8988T (cell line): ENCODE data around the gene PSMD2.
"Not testable (repeated sequence)": the region's sequence is repeated elsewhere in the genome, so short reads cannot be mapped to it uniquely, and the experiment has no call there.

Source experiments
- DNase-seq: peaks from one replicate; pipeline ENCODE4 v3.0.0; 2011

PSMD2 gene

DNA sequence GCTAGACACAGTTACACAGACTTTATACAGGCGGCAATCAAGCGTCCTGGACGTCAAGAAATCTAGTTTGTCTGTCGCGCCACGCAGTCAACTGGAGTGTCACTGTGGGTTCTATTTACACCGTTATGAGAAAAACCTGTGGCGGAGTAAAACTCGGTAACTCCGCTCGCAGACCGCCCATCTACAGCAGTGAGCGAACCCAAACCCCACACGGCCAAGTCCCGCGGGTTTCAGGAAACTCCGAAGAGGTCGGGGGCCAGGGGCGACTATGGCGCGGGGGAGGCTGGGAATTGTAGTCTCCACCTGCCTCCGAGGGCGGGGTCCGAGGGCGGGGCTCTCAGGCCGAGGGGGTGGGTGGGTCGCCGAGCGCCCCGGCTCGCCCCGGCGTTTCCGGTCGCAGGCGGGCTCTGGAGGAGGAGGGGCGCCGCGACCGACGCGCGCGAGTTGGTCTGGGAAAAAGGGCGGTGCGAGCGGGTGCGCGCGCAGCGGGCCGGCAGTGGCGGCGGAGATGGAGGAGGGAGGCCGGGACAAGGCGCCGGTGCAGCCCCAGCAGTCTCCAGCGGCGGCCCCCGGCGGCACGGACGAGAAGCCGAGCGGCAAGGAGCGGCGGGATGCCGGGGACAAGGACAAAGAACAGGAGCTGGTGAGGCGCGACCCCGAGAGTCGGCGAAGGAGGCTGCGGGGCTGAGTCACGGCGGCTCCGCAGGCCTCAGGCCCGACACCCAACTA, at the start of gene PSMD2:
Gene PSMD2, plus strand, starts transcription at position 483 of the 729 bp plus-strand sequence. Its CDS starts 26 bp downstream, at position 509.
- peak; percentile 89 for DNase-seq

DNA sequence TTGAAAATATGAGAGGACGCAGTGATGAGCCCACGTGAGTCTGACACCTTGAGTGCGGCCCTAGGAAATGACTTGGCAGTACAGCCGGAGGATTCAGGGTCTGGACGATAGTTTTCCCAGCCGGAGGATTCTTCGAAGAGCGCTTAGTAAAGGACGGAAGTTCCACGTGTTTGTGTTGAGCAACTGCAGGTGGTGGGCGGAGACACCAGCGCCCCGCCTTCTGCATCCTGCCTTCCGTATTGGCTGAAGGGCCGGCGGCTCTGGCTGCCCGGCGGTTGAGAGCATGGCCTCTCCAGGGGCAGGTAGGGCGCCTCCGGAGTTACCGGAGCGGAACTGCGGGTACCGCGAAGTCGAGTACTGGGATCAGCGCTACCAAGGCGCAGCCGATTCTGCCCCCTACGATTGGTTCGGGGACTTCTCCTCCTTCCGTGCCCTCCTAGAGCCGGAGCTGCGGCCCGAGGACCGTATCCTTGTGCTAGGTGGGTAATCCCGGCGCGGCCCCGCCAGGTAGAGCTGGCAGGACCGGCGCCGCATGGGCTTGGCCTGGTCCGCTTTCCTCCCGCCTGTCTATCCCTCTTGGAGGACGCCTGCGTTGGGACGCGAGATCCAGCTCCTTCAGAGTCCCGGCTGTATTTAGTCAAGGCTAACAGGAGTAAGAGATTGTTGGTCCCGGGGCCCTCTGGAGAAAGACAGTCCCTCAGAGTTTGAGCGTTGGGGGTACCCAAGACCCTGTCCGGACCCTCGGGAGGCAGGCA, 49.5 kb upstream of the PSMD2 start, which contains the start of gene EEF1AKMT4:
Gene EEF1AKMT4, plus strand, starts transcription at position 261 of the 755 bp plus-strand sequence. Its CDS starts 23 bp downstream, at position 284.
- DNase-seq, result peak; percentile 95

DNA sequence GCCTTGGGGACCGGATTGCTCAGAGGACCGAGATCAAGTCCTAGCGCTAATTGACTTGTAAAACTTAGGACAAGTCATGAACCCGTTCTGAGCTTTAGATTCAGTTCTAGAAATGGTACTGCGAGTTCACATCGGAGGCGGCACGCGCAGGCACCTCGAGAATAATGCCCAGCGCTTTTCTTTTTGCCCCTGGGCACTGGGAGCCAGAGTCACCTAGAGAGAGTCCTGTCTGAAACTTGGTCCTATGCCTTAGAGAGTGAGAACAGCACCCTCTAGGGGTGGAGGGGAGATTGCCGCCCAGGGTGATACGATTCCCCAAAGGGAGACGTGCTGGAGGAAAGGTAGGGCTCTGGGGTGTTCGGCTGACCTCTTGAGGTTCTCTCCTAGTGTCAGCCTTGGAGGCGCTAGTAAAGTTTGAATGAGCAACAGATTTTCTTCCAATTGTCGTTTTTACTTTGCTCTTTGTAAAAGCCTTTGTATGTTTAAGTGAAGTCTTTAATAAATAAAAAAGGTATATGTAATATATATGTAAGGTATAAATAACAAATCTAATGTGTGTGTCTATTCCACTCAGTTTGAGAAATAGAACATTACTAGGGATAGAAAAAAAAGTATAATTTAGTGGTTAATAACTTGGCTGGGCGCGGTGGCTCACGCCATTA, 48.7 kb upstream of the PSMD2 start:
- DNase-seq, result peak; percentile 90

DNA sequence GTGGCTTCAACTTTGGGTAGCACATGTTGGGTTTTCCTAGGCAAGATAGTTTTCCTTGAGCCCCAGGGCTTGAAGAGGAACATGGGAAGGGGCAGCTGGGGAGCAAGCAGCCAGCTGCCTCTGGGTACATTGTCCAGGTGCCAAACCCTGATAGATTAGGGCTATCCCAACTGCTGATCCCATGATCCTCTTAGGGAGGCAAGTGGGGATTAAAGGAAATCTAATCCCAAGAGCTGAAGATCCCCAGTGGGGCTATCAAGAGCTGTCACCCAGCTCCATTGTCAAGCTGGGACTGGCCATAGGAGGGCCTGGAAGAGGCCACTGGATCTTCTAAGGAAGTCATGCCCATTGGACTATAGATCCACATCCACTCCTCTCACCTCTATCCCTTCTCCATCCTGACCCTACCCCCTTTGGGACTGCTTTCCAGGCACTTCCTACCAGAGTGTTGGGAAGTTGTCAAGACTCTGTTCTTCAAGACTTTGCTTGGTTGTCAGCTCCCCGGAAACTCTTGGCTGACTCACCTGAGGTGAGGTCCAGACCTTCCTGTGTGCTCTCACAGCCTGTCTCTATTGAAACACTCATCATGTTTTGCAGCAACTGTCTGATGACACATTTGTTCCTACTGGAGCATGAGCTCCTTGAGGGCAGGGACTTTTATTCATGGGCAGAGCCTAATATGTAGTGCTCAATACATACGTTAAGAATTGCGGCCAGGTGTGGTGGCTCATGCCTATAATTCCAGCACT, 43.6 kb upstream of the PSMD2 start:
- DNase-seq, result peak; percentile 17

DNA sequence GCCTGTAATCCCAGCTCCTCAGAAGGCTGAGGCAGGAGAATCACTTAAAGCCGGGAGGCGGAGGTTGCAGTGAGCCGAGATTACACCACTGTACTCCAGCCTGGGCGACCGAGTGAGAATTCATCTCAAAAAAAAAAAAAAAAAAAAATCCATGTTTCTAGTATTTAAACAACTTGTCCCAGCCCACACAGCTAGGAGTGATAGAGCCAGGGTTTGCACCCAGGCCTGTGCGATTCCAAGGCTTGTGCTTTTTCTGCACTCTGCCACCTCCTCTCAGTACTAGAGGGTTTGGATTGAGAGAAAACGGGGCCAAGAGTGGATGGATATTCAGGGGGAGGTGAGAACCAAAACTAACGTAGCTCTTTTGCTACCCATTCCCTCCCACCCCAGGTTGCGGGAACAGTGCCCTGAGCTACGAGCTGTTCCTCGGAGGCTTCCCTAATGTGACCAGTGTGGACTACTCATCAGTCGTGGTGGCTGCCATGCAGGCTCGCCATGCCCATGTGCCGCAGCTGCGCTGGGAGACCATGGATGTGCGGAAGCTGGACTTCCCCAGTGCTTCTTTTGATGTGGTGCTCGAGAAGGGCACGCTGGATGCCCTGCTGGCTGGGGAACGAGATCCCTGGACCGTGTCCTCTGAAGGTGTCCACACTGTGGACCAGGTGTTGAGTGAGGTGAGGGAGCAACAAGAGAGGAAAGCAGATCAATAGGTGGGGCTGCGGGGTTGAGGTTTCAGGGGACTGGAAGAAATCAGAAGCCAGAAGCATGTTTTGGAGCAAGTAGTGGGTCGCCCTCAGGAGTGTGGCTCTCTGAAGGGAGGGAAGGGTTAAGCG, 41.7 kb upstream of the PSMD2 start:
- DNase-seq, result peak; percentile 27

DNA sequence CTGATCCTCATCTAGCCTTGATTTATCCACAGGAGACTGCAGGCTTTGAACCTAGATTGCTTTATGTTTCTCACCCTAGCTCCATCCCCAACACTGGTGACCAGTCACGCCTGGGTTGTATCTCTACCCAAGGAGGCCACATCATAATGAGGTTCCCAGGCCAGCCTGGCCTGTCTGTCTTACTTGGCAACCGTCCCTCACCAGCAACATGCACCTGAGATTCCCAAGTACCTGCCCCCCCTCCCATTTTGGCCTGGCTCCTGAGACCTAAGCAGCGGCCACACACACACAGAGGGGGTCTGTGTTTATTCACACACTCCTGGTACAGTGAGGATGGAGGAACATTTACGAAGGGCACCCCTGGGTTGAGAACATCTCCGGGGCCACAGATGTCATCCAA, 40.1 kb upstream of the PSMD2 start:
- DNase-seq, result no peak

DNA sequence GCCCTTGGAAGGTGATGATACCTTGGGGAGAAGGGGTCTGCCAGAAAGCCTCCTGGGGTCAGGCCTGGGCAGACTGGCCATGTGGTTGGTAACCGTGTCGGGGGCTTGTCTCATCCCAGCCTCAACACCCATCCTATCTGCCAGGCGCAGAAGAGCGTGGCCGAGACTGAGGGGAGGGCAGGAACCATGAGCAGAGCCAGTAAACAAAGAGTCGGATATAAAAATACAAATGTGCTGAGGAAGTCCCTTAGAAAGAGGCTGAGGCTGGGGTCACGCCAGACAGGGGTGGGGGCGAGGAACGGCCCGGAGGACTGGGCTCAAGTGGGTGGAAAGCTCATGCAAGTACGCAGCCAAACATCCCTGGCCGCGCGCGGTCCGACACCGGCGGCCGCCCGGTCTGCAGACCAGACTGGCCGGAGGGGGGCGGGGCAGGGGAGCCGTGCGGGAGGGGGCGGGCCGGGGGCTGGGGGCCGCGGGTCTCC, 39.6 kb upstream of the PSMD2 start:
- DNase-seq, result no peak

DNA sequence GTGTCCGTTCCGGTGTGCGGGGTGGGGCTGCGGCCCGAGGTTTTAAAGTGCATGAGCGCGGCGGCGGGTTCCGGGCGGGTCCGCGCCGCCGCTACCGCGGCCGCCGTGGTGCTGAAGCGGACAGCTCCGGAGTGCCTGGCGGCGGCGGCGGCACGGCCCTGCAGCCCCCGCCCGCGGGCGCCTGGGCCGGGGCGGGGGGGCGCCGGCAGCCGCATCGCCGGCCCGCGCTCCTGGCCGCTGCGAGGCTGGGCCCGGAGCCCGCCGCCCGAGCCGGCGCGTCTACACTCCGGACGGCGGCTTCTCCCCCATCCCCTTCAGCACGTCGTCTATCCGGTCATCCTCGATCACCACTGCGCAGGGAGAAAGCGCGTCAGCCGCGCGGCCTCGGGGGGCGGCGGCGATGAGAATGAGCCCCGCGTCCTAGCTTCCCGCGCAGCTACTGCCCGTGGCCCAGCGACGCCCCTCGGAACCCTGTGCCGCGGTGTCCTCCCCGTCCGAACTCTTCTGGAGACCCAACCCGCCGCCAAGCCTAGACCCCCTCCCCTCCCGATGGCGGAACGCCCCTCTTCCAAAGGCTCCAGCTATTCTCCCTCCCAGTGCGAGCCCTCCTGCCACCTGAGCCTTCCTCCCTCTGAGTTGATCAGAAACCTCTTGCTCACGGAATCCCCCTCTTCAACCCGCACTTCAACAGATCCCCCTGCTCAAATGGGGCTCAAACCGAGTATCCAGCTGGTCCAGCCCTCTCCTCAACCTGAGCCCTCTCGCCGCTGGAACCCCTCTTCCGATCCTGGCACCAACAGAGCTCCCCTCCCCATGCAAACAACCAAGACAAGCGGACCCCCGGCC, 38.9 kb upstream of the PSMD2 start:
- DNase-seq, result peak; percentile 97

DNA sequence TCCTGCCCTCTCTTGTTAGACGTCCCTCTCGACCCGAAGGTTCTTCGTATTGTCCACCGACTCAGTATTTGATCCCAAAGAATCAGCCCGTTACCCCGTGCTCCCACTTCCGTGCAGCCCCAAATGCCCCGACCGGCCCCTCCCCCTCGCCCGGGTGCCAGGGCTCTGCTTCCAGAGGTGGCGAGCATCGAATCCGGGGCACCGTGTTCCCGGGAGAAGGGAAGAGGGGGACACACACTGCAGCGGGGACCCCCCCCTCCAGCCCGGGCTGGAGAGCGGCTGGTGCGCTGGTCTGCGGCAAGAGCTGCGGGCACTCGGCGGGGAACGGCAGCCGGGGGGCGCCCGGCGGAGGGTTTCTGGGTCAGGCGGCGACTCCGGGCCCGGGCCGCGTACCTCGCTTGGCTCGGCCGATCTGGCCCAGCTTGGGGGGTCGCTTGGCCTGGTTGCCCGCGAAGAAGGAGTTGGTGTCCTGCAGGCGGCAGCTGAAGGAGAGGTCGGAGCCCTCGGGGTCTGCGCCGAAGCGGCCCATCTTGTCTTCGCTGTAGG, 38.2 kb upstream of the PSMD2 start:
- DNase-seq, result peak; percentile 69

DNA sequence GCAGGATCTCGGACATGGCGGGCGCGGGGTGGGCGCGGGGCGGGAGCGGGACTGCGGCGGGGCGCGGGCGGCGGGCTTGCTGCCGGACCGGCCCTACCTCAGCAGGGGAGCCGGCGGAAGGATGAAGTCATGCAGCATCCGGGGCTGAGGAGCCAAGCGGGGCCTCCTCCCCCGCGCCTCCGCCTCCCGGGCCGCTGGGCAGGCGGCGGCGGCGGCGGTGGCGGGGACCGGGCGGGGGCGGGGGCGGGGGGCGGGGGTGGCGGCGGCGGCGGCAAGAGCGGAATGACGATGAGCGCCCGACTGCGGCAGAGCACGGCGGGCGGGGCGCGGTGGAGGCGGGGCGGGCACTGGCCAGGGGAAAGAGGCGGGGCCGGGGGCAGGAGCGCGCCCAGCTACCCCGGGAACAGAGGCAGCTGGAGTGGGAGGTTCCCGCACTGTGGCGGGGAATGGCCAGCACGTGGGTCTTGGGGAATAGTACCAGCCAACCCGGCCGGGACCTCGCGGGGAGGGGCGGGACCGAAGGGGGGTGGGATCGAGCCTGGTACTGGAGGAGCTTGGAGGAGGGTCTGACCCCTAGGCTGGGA, 37.7 kb upstream of the PSMD2 start, which contains the start of gene CAMK2N2:
Gene CAMK2N2, minus strand, starts transcription at position 284 of the 584 bp plus-strand sequence. Its CDS starts 268 bp downstream, at position 16.
- peak; percentile 99 for DNase-seq

DNA sequence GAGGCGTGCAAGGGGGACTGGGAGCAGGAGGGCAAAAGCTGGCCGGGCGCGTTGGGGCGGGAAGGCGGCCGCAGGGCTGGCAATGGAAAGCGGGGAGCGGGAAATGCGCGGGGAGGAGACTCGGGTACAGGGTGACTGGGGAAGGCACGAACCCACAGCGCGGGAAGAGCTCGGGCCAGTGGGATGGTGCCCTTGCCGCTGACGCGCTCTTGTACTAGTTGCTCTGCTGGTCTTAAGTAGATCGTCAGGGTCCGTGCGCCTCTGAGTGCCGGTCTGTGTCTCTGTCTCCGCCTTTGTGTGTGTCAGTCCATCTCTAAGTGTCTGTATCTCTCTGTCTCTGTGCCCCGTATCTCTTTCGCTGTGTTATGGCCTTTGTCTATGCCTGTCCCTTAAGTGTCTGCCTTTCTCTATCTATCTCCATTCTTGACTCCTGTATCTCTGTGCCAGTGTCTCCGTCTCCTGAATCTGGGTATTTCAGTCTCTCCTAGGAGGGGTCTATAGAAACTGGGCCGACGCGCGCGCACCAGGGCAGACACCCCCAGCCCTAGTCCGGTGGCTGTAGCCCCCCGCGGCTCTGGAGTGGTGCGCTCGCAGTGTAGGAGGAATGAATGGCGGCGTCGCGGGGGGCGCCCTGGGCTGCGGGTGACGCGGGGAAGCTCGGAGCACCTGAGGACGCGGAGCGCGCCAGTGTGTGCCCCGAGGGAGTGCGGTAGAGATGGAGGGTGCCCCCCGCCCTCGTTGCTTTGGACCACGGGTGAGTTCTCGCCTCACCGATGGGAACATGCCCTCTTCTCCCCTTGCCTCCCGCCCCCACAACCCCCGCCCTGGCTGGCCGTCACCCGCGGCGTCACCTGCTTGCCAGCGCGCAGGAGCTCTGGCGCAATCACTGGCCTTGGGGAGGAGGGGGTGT, 36.9 kb upstream of the PSMD2 start:
- DNase-seq, result peak; percentile 92

DNA sequence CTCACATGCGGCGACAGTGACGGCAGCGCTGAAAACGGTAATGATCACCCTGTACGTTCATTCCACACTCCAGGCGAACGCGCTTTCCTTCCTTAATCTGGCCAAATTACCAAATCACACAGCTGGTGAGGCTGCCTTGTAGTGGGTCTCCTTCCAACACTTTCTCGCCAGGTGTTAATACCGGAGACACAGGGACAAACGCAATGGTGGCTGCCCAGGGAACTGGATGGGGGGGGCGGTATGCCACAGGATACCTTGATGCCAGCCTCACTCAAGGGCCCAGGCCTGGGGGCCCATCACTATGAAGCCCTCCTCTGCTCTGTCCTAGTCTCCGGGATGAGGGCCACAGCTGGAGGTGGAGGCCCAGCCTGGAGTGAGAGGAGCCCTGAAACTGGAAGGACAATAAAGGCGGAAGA, 36.3 kb upstream of the PSMD2 start:
- DNase-seq, result no peak

DNA sequence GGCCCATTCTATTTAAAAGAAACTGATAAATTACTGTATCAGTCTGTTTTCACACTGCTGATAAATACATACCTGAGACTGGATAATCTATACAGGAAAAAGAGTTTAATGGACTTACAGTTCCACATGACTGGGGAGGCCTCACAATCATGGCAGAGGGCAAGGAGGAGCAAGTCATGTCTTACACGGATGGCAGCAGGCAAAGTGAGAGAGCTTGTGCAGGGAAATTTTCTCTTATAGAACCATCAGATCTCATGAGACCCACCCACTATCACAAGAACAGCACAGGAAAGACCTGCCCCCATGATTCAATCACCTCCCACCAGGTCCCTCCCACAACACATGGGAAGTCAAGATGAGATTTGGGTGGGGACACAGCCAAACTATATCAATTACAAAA, 31.8 kb upstream of the PSMD2 start:
- DNase-seq, result not testable (repeated sequence)

DNA sequence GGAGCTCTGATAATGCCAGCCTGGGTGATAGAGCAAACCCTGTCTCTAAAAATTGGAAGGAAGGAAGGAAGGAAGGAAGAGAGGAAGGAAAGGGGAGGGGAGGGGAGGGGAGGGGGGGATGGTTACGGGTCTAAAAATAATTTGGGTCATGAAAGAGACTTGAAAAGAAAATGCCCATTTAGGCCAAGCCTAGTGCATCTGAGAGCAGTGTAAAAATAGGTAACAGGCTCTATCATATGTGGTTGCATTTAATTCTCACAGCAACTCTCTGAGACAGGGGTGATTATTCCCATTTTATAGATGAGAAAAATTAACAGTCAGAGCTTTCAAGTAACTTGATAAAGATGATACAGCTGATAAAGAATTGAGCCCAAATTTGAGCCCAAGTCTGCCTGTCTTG, 26.8 kb upstream of the PSMD2 start:
- DNase-seq, result no peak

DNA sequence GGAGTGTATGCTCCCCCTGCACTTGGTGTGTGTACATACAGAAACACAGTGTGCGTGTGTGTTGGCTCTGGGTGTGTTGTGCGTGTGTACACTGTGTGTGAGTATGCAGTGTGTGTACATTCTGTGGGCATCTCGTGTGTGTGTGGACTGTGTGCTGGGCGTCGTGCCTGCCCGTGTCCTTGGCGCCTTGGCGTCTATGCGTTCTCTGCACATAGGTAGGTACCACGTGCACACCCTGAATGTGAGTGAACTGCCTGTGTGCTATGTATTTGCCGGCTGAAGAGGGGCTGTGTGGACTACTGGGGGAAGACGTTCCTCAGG, 23.7 kb upstream of the PSMD2 start:
- DNase-seq, result no peak

DNA sequence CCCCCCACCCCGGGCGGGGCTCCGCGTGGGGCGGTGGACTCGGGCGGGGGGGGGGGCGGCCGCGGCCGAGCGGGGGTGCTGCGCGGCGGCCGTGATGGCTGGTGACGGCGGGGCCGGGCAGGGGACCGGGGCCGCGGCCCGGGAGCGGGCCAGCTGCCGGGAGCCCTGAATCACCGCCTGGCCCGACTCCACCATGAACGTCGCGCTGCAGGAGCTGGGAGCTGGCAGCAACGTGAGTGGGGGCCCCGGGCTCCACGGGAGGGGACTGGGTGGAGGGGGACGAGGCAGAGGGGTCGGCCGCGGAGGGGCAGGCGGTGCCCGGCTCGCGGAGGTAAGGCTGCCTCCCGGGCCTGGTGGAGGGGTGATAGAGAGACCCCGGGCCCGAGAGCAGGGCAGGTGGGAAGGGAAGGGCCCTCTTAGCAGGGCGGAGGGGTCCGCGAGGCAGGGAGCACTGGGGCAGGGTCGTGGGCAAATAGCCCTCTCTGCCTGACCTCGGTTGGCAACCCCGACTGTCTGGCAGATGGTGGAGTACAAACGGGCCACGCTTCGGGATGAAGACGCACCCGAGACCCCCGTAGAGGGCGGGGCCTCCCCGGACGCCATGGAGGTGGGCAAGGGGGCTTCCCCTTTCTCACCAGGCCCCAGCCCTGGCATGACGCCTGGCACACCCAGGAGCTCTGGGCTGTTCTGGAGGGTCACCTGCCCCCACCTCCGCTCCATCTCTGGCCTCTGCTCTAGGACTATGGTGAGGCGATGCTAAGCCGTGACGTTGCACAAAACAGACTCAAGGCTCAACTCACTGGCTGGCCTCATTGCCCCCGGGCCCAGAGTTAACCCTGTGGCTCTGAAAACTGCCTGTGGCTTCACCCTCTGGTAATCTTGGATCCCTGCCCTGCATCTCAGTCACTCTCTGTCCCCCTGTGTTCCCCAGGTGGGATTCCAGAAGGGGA, 22.8 kb upstream of the PSMD2 start, which contains the start of gene ECE2:
Gene ECE2, plus strand, starts transcription at position 62 of the 950 bp plus-strand sequence. Its CDS starts 132 bp downstream, at position 194.
- DNase-seq, result no peak

DNA sequence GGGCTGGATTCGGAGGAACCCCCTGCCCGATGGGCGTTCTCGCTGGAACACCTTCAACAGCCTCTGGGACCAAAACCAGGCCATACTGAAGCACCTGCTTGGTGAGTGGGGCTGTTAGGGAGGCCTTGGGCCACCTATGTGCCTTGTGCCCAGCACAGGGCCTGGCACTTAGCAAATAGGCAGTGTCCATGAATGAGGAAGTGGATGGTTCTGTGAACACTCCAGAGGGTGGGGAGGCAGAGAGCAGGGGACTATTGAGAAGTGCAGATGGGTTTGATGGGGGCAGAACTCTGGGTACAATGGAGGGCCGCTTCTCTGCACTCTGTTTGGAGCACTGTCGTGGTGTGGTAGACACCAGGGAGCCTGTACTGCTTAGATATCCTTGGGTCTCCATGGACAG, 21.7 kb upstream of the PSMD2 start:
- no peak for DNase-seq

DNA sequence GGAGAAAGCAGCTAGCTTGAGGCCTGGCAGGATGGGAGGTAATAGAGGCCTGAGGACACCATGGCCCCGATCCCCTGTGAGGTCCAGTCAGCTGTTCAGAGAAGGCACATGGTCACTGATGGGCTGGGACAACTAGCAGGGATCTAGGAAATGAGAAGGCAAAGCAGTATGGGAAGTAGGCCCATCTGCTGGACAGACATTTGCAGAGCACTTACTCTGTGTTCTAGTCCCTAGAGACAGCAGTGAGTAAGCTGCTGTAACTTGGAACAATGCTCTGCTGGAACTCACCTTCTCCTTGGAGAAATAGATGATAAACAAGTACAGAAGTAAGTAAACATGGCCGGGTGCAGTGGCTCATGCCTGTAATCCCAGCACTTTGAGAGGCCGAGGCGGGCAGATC, 16.1 kb upstream of the PSMD2 start:
- DNase-seq, result no peak
